Esophagus squamous epithelium (tissue), 5 donors: Measurements from ENCODE around the gene C19orf67. TPM values are rescaled to one million over a fixed set of nuclear protein-coding genes. Genes with fewer than 3 reads are reported as not detected.

Experiments
- DNase-seq: peaks from one replicate; lab custom pipeline; 2025; lab: John Stamatoyannopoulos, UW
- H3K27ac ChIP-seq, 4 donors: fragments of 200-600 bp; sonication (generic); one replicate each; pipeline ENCODE4 v1.5.1; 2016 to 2019; ENCODE audit warnings: mild to moderate bottlenecking in 1 of 4
- H3K27me3 ChIP-seq, 4 donors: fragments of 200-600 bp; sonication (generic); 1 replicate in 3 of 4; 2 replicates in 1 of 4; pipeline versions ENCODE4 v1.5.1 to v1.6.0; 2017 to 2021; ENCODE audit warnings: antibody characterized with exemption in 1 of 4
- H3K36me3 ChIP-seq, 3 donors: fragments of 200-600 bp; sonication (generic); one replicate each; pipeline ENCODE4 v1.5.1; 2016 to 2019
- H3K4me1 ChIP-seq, 3 donors: fragments of 200-600 bp; sonication (generic); one replicate each; pipeline ENCODE4 v1.5.1; 2017 to 2019
- H3K4me3 ChIP-seq, 4 donors: fragments of 200-600 bp; sonication (generic); 1 replicate in 3 of 4; 2 replicates in 1 of 4; pipeline ENCODE4 v1.5.1; 2016 to 2019; ENCODE audit warnings: mild to moderate bottlenecking in 2 of 4, moderate library complexity in 1 of 4
- H3K9me3 ChIP-seq, 3 donors: fragments of 200-600 bp; sonication (generic); one replicate each; pipeline ENCODE4 v1.5.1; 2016 to 2019
- CTCF ChIP-seq, 6 experiments: fragments of 450-650 bp in 4 of 6; fragments of 200-600 bp in 2 of 6; sonication (generic) in 2 of 6; IDR thresholded peaks; one replicate each; pipeline ENCODE4 v1.5.1; 2016 to 2019; ENCODE audit warnings: antibody characterized with exemption in 6 of 6, mild to moderate bottlenecking in 4 of 6, moderate library complexity in 4 of 6
- POLR2A ChIP-seq, 4 donors: fragments of 450-650 bp; IDR thresholded peaks; one replicate each; pipeline ENCODE4 v1.6.1; 2017; ENCODE audit warnings: antibody characterized with exemption in 4 of 4, mild to moderate bottlenecking in 4 of 4, moderate library complexity in 3 of 4
- WGBS, 2 donors: methylation state at CpG; one replicate each; pipeline ENCODE4 v1.1.5; 2018; 5-methylcytosine and 5-hydroxymethylcytosine counted together
- intact Hi-C: fragments of 100-400 bp; cut with DNase I; formaldehyde crosslinking; loops from one replicate; pipeline ENCODE4 v1.15.0; 2022
- total RNA-seq, 4 donors: library from RNA; depleted of rRNA; stranded (reverse); fragments of >200 nt; gene quantifications; one replicate each; pipeline ENCODE4 v1.1.0, GENCODE V29; 2016
- donor health status: DM: yes; HTN: yes; CAD: no.

The C19orf67 gene
- total RNA-seq, 4 donors from 2014 or later = not detected

- Histone ChIP-seq H3K4me3 (peak within 1 kb of the TSS; percentile 52 to 78 (median 72)), H3K27ac (peak within 1 kb of the TSS; percentile 91 to 97 (median 95)), H3K9me3 (no peaks in the 10 kb centered on the region), H3K4me1 (peaks cover 21 to 41% (median 22%) of the 10 kb centered on the region in 3 donors), H3K27me3 (no peaks in the 10 kb centered on the region), H3K36me3 (no peaks in the 10 kb centered on the region)
- no CpG with 5 or more reads among the region's 51 CpGs for WGBS, 2 donors
- DNase-seq = no peak
- intact Hi-C loops = loop anchor here (10.0 kb wide), 1 partner anchor 188 kb away; no protein-coding TSS in a partner anchor
- TF ChIP-seq POLR2A (IDR thresholded peaks at IDR 0.05) (no peak), CTCF (IDR thresholded peaks at IDR 0.05) (no peak)
Measured at GRCh38 chr19:14072535-14073260, 12.9 kb downstream of the C19orf67 start, which contains the start of gene MISP3. Gene MISP3, plus strand, starts transcription at chr19:14072786. Its CDS starts 524 bp downstream, at chr19:14073310.

DNA sequence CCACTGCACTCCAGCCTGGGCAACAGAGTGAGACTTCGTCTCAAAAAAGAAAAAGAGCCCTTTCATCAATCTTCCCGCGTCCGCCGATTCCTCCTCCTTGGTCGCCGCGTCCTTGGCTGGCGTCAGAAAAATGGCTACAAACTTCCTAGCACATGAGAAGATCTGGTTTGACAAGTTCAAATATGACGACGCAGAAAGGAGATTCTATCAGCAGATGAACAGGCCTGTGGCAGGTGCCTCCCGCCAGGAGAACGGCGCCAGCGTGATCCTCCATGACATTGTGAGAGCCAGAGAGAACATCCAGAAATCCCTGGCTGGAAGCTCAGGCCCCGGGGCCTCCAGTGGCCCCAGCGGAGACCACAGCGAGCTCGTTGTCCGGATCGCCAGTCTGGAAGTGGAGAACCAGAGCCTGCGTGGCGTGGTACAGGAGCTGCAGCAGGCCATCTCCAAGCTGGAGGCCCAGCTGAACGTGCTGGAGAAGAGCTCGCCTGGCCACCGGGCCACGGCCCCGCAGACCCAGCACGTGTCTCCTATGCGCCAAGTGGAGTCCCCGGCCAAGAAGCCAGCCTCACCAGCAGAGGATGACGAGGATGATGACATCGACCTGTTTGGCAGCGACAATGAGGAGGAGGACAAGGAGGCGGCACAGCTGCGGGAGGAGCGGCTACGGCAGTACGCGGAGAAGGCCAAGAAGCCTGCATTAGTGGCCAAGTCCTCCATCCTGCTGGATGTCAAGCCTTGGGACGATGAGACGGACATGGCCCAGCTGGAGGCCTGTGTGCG lies 15.1 kb downstream of the C19orf67 start:
- peaks cover 17 to 36% (median 21%) of the 10 kb centered on the region in 3 donors for H3K4me1 ChIP-seq
- H3K9me3 ChIP-seq = no peaks in the 10 kb centered on the region
- H3K4me3 ChIP-seq = no peak overlapping the region
- TF ChIP-seq CTCF (IDR thresholded peaks at IDR 0.05) (no peak), POLR2A (IDR thresholded peaks at IDR 0.05) (no peak)
- intact Hi-C loops = loop anchor here (10.0 kb wide), 1 partner anchor 186 kb away; no protein-coding TSS in a partner anchor
- H3K36me3 ChIP-seq = no peaks in the 10 kb centered on the region
- no peak for DNase-seq
- H3K27ac ChIP-seq = no peak overlapping the region
- no peaks in the 10 kb centered on the region for H3K27me3 ChIP-seq
- WGBS, 2 donors = 87 to 90% methylated on average over 15 to 35 of the region's 43 CpGs

GRCh38 chr19:14066134-14066533 lies 19.4 kb downstream of the C19orf67 start:
- H3K4me1 ChIP-seq = peaks cover 0 to 8% (median 6%) of the 10 kb centered on the region in 3 donors
- no peaks in the 10 kb centered on the region for H3K36me3 ChIP-seq
- intact Hi-C loops = no loop called here
- DNase-seq = no peak
- no peak overlapping the region for H3K27ac ChIP-seq
- H3K9me3 ChIP-seq = no peaks in the 10 kb centered on the region
- no peak overlapping the region for H3K4me3 ChIP-seq
- TF ChIP-seq CTCF (IDR thresholded peaks at IDR 0.05) (no peak), POLR2A (IDR thresholded peaks at IDR 0.05) (no peak)
- peaks cover 0 to 25% (median 0%) of the 10 kb centered on the region in 4 donors for H3K27me3 ChIP-seq
- 57 to 75% methylated on average over 2 of the region's 2 CpGs for WGBS, 2 donors

GRCh38 chr19:14063105-14063504 lies 22.5 kb downstream of the C19orf67 start:
- H3K9me3 ChIP-seq = no peaks in the 10 kb centered on the region
- no peak for TF ChIP-seq POLR2A (IDR thresholded peaks at IDR 0.05)
- no peak for TF ChIP-seq CTCF (IDR thresholded peaks at IDR 0.05)
- no peaks in the 10 kb centered on the region for H3K36me3 ChIP-seq
- peaks cover 0 to 56% (median 6%) of the 10 kb centered on the region in 4 donors for H3K27me3 ChIP-seq
- no peak for DNase-seq
- H3K27ac ChIP-seq = no peak overlapping the region
- intact Hi-C loops = no loop called here
- WGBS, 2 donors = 69 to 76% methylated on average over 6 to 7 of the region's 7 CpGs
- no peak overlapping the region for H3K4me3 ChIP-seq
- H3K4me1 ChIP-seq = peaks cover 4 to 17% (median 6%) of the 10 kb centered on the region in 3 donors

GRCh38 chr19:14062558-14062855 lies 23.1 kb downstream of the C19orf67 start:
- H3K4me3 ChIP-seq = no peak overlapping the region
- peaks cover 0 to 62% (median 6%) of the 10 kb centered on the region in 4 donors for H3K27me3 ChIP-seq
- intact Hi-C loops = no loop called here
- TF ChIP-seq POLR2A (IDR thresholded peaks at IDR 0.05) (no peak), CTCF (IDR thresholded peaks at IDR 0.05) (no peak)
- H3K4me1 ChIP-seq = peaks cover 8 to 23% (median 11%) of the 10 kb centered on the region in 3 donors
- 57 to 61% methylated on average over 5 of the region's 5 CpGs for WGBS, 2 donors
- H3K36me3 ChIP-seq = no peaks in the 10 kb centered on the region
- no peaks in the 10 kb centered on the region for H3K9me3 ChIP-seq
- DNase-seq = no peak
- H3K27ac ChIP-seq = no peak overlapping the region
